ENCODE data around the gene SOX5. TPM values are rescaled to one million over a fixed set of nuclear protein-coding genes. Genes with fewer than 3 reads are reported as not detected.

The SOX5 gene
- polyA plus RNA-seq, 1 of the 3 experiments (the other 2 are of a cell fraction), result 0.21 TPM

- POLR2A ChIA-PET, result no interaction called here
- Histone ChIP-seq H3K9ac (no peak overlapping the region), H3K36me3 (replicated peaks in 1 of 2; ENCODE audit: control insufficient read depth in 1 of 2, insufficient read depth in 2 of 2, low read length in 1 of 2) (peaks cover 0 to 4% of the 10 kb centered on the region in 2 experiments), H3K9me2 (no peaks in the 10 kb centered on the region), H3F3A (replicated peaks; ENCODE audit: insufficient read depth) (no peaks in the 10 kb centered on the region), H3K4me1 (ENCODE audit: control insufficient read depth in 1 of 2, insufficient read depth in 2 of 2, low read depth in 1 of 2, low read length in 1 of 2) (no peaks in the 10 kb centered on the region), H3K4me2 (no peak overlapping the region), H3K27ac (ENCODE audit: low read depth in 2 of 2, low read length in 1 of 2) (no peak overlapping the region), H4K20me1 (ENCODE audit: insufficient read depth) (no peaks in the 10 kb centered on the region), H2AFZ (ENCODE audit: low read depth) (no peak overlapping the region), H3K4me3 (ENCODE audit: low read depth in 2 of 2, low read length in 1 of 2) (no peak overlapping the region), H3K27me3 (ENCODE audit: insufficient read depth) (no peaks in the 10 kb centered on the region), H3K79me2 (ENCODE audit: insufficient read depth) (no peaks in the 10 kb centered on the region), H3K9me3 (no peaks in the 10 kb centered on the region)
- 32% methylated on average over 1 of the region's 1 CpG for WGBS (ENCODE audit: low lambda C conversion rate)
- CTCF ChIA-PET, result interaction anchor here (0.8 kb wide), 1 partner anchor 90 kb away, joined by 3 read pairs; no protein-coding TSS in a partner anchor
- no peak for DNase-seq
- TF ChIP-seq TCF12 (IDR thresholded peaks at IDR 0.05), result no peak
- no peak for TF ChIP-seq CTCF (IDR thresholded peaks at IDR 0.05)
- no peak for TF ChIP-seq MXI1 (IDR thresholded peaks at IDR 0.05; ENCODE audit: low read depth, low read length)
- TF ChIP-seq RFX5 (IDR thresholded peaks at IDR 0.05; ENCODE audit: low read length), result no peak
- no peak for TF ChIP-seq POLR2AphosphoS5 (IDR thresholded peaks at IDR 0.05; ENCODE audit: low read depth, low read length)
- no peak for TF ChIP-seq MEF2A (IDR thresholded peaks at IDR 0.05; ENCODE audit: borderline replicate concordance, low read depth)
- TF ChIP-seq SMC3 (IDR thresholded peaks at IDR 0.05; ENCODE audit: low read depth, low read length), result no peak
- no peak for TF ChIP-seq USF2 (IDR thresholded peaks at IDR 0.05; ENCODE audit: borderline replicate concordance, low read depth, low read length)
- TF ChIP-seq YY1 (IDR thresholded peaks at IDR 0.05; ENCODE audit: low read depth), result no peak
- TF ChIP-seq JUND (IDR thresholded peaks at IDR 0.05), result no peak
- no peak for TF ChIP-seq TAF1 (IDR thresholded peaks at IDR 0.05; ENCODE audit: borderline replicate concordance, low read depth, low read length)
- no peak for TF ChIP-seq RCOR1 (IDR thresholded peaks at IDR 0.05; ENCODE audit: low read length)
- TF ChIP-seq USF1 (IDR thresholded peaks at IDR 0.05; ENCODE audit: borderline replicate concordance, low read depth), result no peak
- no peak for TF ChIP-seq NRF1 (IDR thresholded peaks at IDR 0.05; ENCODE audit: low read depth, low read length)
- no peak for TF ChIP-seq MAX (IDR thresholded peaks at IDR 0.05; ENCODE audit: low read depth)
- TF ChIP-seq EZH2phosphoT487 (IDR thresholded peaks at IDR 0.05; ENCODE audit: borderline replicate concordance, low read depth), result no peak
These were observed 189.0 kb downstream of the SOX5 start for GRCh38 chr12:23760495-23760894.

GRCh38 chr12:23758608-23759007, 190.9 kb downstream of the SOX5 start:
- no peaks in the 10 kb centered on the region for H3K27me3 ChIP-seq (ENCODE audit: insufficient read depth)
- no peak overlapping the region for H3K27ac ChIP-seq (ENCODE audit: low read depth in 2 of 2, low read length in 1 of 2)
- H3K36me3 ChIP-seq (replicated peaks in 1 of 2; ENCODE audit: control insufficient read depth in 1 of 2, insufficient read depth in 2 of 2, low read length in 1 of 2), result no peaks in the 10 kb centered on the region
- H3F3A ChIP-seq (replicated peaks; ENCODE audit: insufficient read depth), result no peaks in the 10 kb centered on the region
- H4K20me1 ChIP-seq (ENCODE audit: insufficient read depth), result no peaks in the 10 kb centered on the region
- no peak overlapping the region for H3K4me3 ChIP-seq (ENCODE audit: low read depth in 2 of 2, low read length in 1 of 2)
- no peaks in the 10 kb centered on the region for H3K4me1 ChIP-seq (ENCODE audit: control insufficient read depth in 1 of 2, insufficient read depth in 2 of 2, low read depth in 1 of 2, low read length in 1 of 2)
- 62% methylated on average over 3 of the region's 3 CpGs for WGBS (ENCODE audit: low lambda C conversion rate)
- no peak overlapping the region for H3K9ac ChIP-seq
- no peak for TF ChIP-seq FOXM1 (IDR thresholded peaks at IDR 0.05; ENCODE audit: low read depth)
- no peak for TF ChIP-seq EP300 (IDR thresholded peaks at IDR 0.05; ENCODE audit: borderline replicate concordance in 1 of 2, low read depth in 1 of 2, low read length in 1 of 2)
- no peak for TF ChIP-seq FOXJ3 (CRISPR knock-in tag; IDR thresholded peaks at IDR 0.05)
- TF ChIP-seq JUND (IDR thresholded peaks at IDR 0.05), result no peak
- no peak for TF ChIP-seq PBX3 (IDR thresholded peaks at IDR 0.05)
- no peak for TF ChIP-seq GABPA (IDR thresholded peaks at IDR 0.05; ENCODE audit: low read depth)
- TF ChIP-seq NRF1 (IDR thresholded peaks at IDR 0.05; ENCODE audit: low read depth, low read length), result no peak
- TF ChIP-seq CHD2 (IDR thresholded peaks at IDR 0.05; ENCODE audit: low read length, partially characterized antibody), result no peak
- no peak for TF ChIP-seq RAD21 (IDR thresholded peaks at IDR 0.05; ENCODE audit: low read length)
- no peak for TF ChIP-seq ELF1 (IDR thresholded peaks at IDR 0.05)
- H3K9me2 ChIP-seq, result no peaks in the 10 kb centered on the region
- ChIA-PET CTCF (no interaction called here), POLR2A (no interaction called here)
- H3K79me2 ChIP-seq (ENCODE audit: insufficient read depth), result no peaks in the 10 kb centered on the region
- no peaks in the 10 kb centered on the region for H3K9me3 ChIP-seq
- no peak for DNase-seq
- no peak overlapping the region for H2AFZ ChIP-seq (ENCODE audit: low read depth)
- H3K4me2 ChIP-seq, result no peak overlapping the region

Measured in SK-N-SH (cell line).